Skeletal muscle satellite cell (primary cell): ENCODE data around the gene PLEKHA7.

Experiments used
- H3K27me3 ChIP-seq: 2 replicates; pipeline ENCODE4 v1.7.0; 2013; ENCODE audit warnings: low read length; ENCODE audit not compliant: control insufficient read depth, insufficient read depth
- H3K36me3 ChIP-seq: 2 replicates; pipeline ENCODE4 v1.7.0; 2013; ENCODE audit warnings: mild to moderate bottlenecking, control low read depth, low read length; ENCODE audit not compliant: insufficient read depth
- H3K4me1 ChIP-seq: 2 replicates; pipeline ENCODE4 v1.7.0; 2013; ENCODE audit warnings: low read length; ENCODE audit not compliant: control insufficient read depth, insufficient read depth
- H3K4me2 ChIP-seq: 2 replicates; pipeline ENCODE4 v1.7.0; 2013; ENCODE audit warnings: mild to moderate bottlenecking, low read length
- H3K4me3 ChIP-seq: 2 replicates; pipeline ENCODE4 v1.7.0; 2013; ENCODE audit warnings: low read length
- H3K9ac ChIP-seq: 2 replicates; pipeline ENCODE4 v1.7.0; 2013; ENCODE audit warnings: mild to moderate bottlenecking, low read depth, low read length, moderate library complexity
- H3K9me3 ChIP-seq: replicated peaks from 2 replicates; pipeline ENCODE4 v1.7.0; 2013; ENCODE audit warnings: mild to moderate bottlenecking, control low read depth, low read length

PLEKHA7 gene

GRCh38 chr11:16825968-16826367 lies 188.2 kb downstream of the PLEKHA7 start:
- Histone ChIP-seq H3K27me3 (no peaks in the 10 kb centered on the region), H3K9ac (no peak overlapping the region), H3K4me3 (no peak overlapping the region), H3K36me3 (no peaks in the 10 kb centered on the region), H3K4me2 (no peak overlapping the region), H3K4me1 (no peaks in the 10 kb centered on the region), H3K9me3 (no peaks in the 10 kb centered on the region)

- Histone ChIP-seq H3K36me3 (no peaks in the 10 kb centered on the region), H3K27me3 (no peaks in the 10 kb centered on the region), H3K4me2 (no peak overlapping the region), H3K9me3 (no peaks in the 10 kb centered on the region), H3K4me1 (peaks cover 5% of the 10 kb centered on the region), H3K4me3 (no peak overlapping the region), H3K9ac (no peak overlapping the region)
Observed at GRCh38 chr11:16825101-16825500, 189.1 kb downstream of the PLEKHA7 start.

GRCh38 chr11:16820324-16821092 lies 193.7 kb downstream of the PLEKHA7 start:
- Histone ChIP-seq H3K36me3 (no peaks in the 10 kb centered on the region), H3K4me3 (no peak overlapping the region), H3K27me3 (no peaks in the 10 kb centered on the region), H3K4me2 (peak overlapping the region; percentile 28), H3K4me1 (peaks cover 5% of the 10 kb centered on the region), H3K9ac (no peak overlapping the region), H3K9me3 (no peaks in the 10 kb centered on the region)

- H3K4me1 ChIP-seq: peaks cover 5% of the 10 kb centered on the region
- no peaks in the 10 kb centered on the region for H3K9me3 ChIP-seq
- no peak overlapping the region for H3K4me3 ChIP-seq
- no peak overlapping the region for H3K4me2 ChIP-seq
- H3K27me3 ChIP-seq: no peaks in the 10 kb centered on the region
- H3K9ac ChIP-seq: no peak overlapping the region
- H3K36me3 ChIP-seq: no peaks in the 10 kb centered on the region
Observed at GRCh38 chr11:16818284-16818683, 195.9 kb downstream of the PLEKHA7 start.

- Histone ChIP-seq H3K4me1 (peaks cover 5% of the 10 kb centered on the region), H3K4me2 (no peak overlapping the region), H3K27me3 (no peaks in the 10 kb centered on the region), H3K4me3 (no peak overlapping the region), H3K9me3 (no peaks in the 10 kb centered on the region), H3K36me3 (no peaks in the 10 kb centered on the region), H3K9ac (no peak overlapping the region)
Observed at GRCh38 chr11:16817351-16817750, 196.9 kb downstream of the PLEKHA7 start.

- H3K4me3 ChIP-seq: no peak overlapping the region
- no peaks in the 10 kb centered on the region for H3K27me3 ChIP-seq
- H3K4me2 ChIP-seq: no peak overlapping the region
- H3K36me3 ChIP-seq: no peaks in the 10 kb centered on the region
- no peaks in the 10 kb centered on the region for H3K9me3 ChIP-seq
- no peak overlapping the region for H3K9ac ChIP-seq
- peaks cover 5% of the 10 kb centered on the region for H3K4me1 ChIP-seq
Observed at GRCh38 chr11:16816358-16817270, 197.6 kb downstream of the PLEKHA7 start.

- peaks cover 6% of the 10 kb centered on the region for H3K4me1 ChIP-seq
- peak overlapping the region; percentile 18 for H3K4me2 ChIP-seq
- no peak overlapping the region for H3K9ac ChIP-seq
- no peaks in the 10 kb centered on the region for H3K36me3 ChIP-seq
- no peak overlapping the region for H3K4me3 ChIP-seq
- H3K27me3 ChIP-seq: no peaks in the 10 kb centered on the region
- no peaks in the 10 kb centered on the region for H3K9me3 ChIP-seq
Observed at GRCh38 chr11:16815047-16815767, 199.0 kb downstream of the PLEKHA7 start.

- H3K9ac ChIP-seq: no peak overlapping the region
- peak overlapping the region; percentile 18 for H3K4me2 ChIP-seq
- H3K4me1 ChIP-seq: peaks cover 10% of the 10 kb centered on the region
- no peaks in the 10 kb centered on the region for H3K27me3 ChIP-seq
- no peak overlapping the region for H3K4me3 ChIP-seq
- no peaks in the 10 kb centered on the region for H3K36me3 ChIP-seq
- H3K9me3 ChIP-seq: no peaks in the 10 kb centered on the region
Observed at GRCh38 chr11:16814410-16815046, 199.7 kb downstream of the PLEKHA7 start.

GRCh38 chr11:16813126-16813525 lies 201.1 kb downstream of the PLEKHA7 start:
- Histone ChIP-seq H3K4me3 (no peak overlapping the region), H3K27me3 (no peaks in the 10 kb centered on the region), H3K4me2 (no peak overlapping the region), H3K9ac (no peak overlapping the region), H3K36me3 (no peaks in the 10 kb centered on the region), H3K4me1 (peaks cover 10% of the 10 kb centered on the region), H3K9me3 (no peaks in the 10 kb centered on the region)

- Histone ChIP-seq H3K4me1 (peaks cover 10% of the 10 kb centered on the region), H3K4me2 (no peak overlapping the region), H3K27me3 (no peaks in the 10 kb centered on the region), H3K4me3 (no peak overlapping the region), H3K36me3 (no peaks in the 10 kb centered on the region), H3K9ac (no peak overlapping the region), H3K9me3 (no peaks in the 10 kb centered on the region)
Observed at GRCh38 chr11:16812274-16812673, 201.9 kb downstream of the PLEKHA7 start.
